D721Med (cell line): ENCODE data around the gene SHC2.

ENCODE experiments used
- DNase-seq: peaks from one replicate; pipeline ENCODE4 v3.0.0; 2011; ENCODE audit warnings: low spot score; ENCODE audit not compliant: insufficient read length
- FAIRE-seq: peaks from 2 replicates; lab custom pipeline; 2011; peaks lifted over from hg19 to GRCh38; lab: Jason Lieb, UNC
- CTCF ChIP-seq: IDR thresholded peaks from 2 replicates; pipeline ENCODE4 v1.5.1; 2012; ENCODE audit warnings: mild to moderate bottlenecking, control low read depth; ENCODE audit not compliant: insufficient read depth; ENCODE audit errors: missing control alignments

Gene SHC2

GRCh38 chr19:447816-448560, 12.8 kb downstream of the SHC2 start:
- DNase-seq, result no peak
- FAIRE-seq, result no peak
- TF ChIP-seq CTCF, result no peak

- no peak for TF ChIP-seq CTCF
Measured at GRCh38 chr19:447064-447426, 13.8 kb downstream of the SHC2 start.

GRCh38 chr19:444677-445210, 16.1 kb downstream of the SHC2 start:
- DNase-seq (no peak), FAIRE-seq (no peak)
- TF ChIP-seq CTCF, result no peak

More at GRCh38 chr19:447064-447426, 13.8 kb downstream of the SHC2 start:
- FAIRE-seq (no peak), DNase-seq (no peak)

GRCh38 chr19:443005-443404, 17.8 kb downstream of the SHC2 start:
- TF ChIP-seq CTCF, result no peak
- DNase-seq (no peak), FAIRE-seq (no peak)

GRCh38 chr19:442085-442484, 18.7 kb downstream of the SHC2 start:
- FAIRE-seq, result no peak
- no peak for TF ChIP-seq CTCF
- DNase-seq, result no peak

GRCh38 chr19:441213-441836, 19.5 kb downstream of the SHC2 start:
- no peak for TF ChIP-seq CTCF
- FAIRE-seq (no peak), DNase-seq (no peak)
